WTC11 (cell line): ENCODE results near the gene NOP16. TPM values are rescaled to one million over a fixed set of nuclear protein-coding genes. Genes with fewer than 3 reads are reported as not detected.

Experiments
- ATAC-seq: fragments of 200-7000 bp; cut with Tn5 transposase; 2 replicates; pipeline ENCODE4 v1.10.0; 2021; ENCODE audit warnings: mild to moderate bottlenecking, moderate library complexity
- CTCF ChIA-PET: fragments of 300-600 bp; sonication (Branson Sonifier 250); formaldehyde crosslinking; loops from one replicate; lab custom pipeline; 2021; ENCODE audit warnings: antibody characterized with exemption; lab: Charles Lee
- POLR2A ChIA-PET: fragments of 350-600 bp; sonication (Branson Sonifier 250); formaldehyde crosslinking; loops from one replicate; lab custom pipeline; 2021; ENCODE audit warnings: antibody characterized with exemption; lab: Charles Lee
- DNase-seq: peaks from one replicate; pipeline ENCODE4 v3.0.0; 2021; ENCODE audit warnings: low spot score
- H3K27ac Mint-ChIP-seq: 2 replicates; pipeline ENCODE4 v1.8.0; 2021; ENCODE audit warnings: mixed read lengths
- H3K27me3 Mint-ChIP-seq: 2 replicates; pipeline ENCODE4 v1.8.0; 2021; ENCODE audit warnings: low read depth, mild to moderate bottlenecking, moderate library complexity, mixed read lengths
- H3K36me3 Mint-ChIP-seq: 2 replicates; pipeline ENCODE4 v1.8.0; 2021; ENCODE audit warnings: mixed read lengths
- H3K4me1 Mint-ChIP-seq: 2 replicates; pipeline ENCODE4 v1.8.0; 2022; ENCODE audit warnings: mixed read lengths
- H3K4me3 Mint-ChIP-seq: 2 replicates; pipeline ENCODE4 v1.8.0; 2021; ENCODE audit warnings: mild to moderate bottlenecking, moderate library complexity, mixed read lengths
- H3K9me3 Mint-ChIP-seq: 2 replicates; pipeline ENCODE4 v1.8.0; 2021; ENCODE audit warnings: mixed read lengths
- CREB1 ChIP-seq: sonication (generic); formaldehyde crosslinking; IDR thresholded peaks from 2 replicates; pipeline ENCODE4 v1.8.0; 2023; ENCODE audit warnings: mild to moderate bottlenecking, missing genetic modification reagents
- ELF4 ChIP-seq: sonication (generic); formaldehyde crosslinking; IDR thresholded peaks from 2 replicates; pipeline ENCODE4 v1.8.1; 2022; ENCODE audit warnings: low read depth, mild to moderate bottlenecking, moderate library complexity, missing genetic modification reagents
- FOXP1 ChIP-seq: sonication (generic); formaldehyde crosslinking; IDR thresholded peaks from 2 replicates; pipeline ENCODE4 v1.8.0; 2022; ENCODE audit warnings: missing genetic modification reagents, mild to moderate bottlenecking, moderate library complexity, borderline replicate concordance
- GTF2I ChIP-seq: fragments of 250-450 bp; sonication (Bioruptor Pico); conservative IDR thresholded peaks from 2 replicates; pipeline ENCODE4 v1.4.0; 2021; ENCODE audit warnings: mild to moderate bottlenecking
- HMGA2 ChIP-seq: fragments of 250-450 bp; sonication (Bioruptor Pico); IDR thresholded peaks from 2 replicates; pipeline ENCODE4 v1.4.0; 2021; ENCODE audit warnings: mild to moderate bottlenecking, moderate library complexity
- IRF2 ChIP-seq: sonication (generic); formaldehyde crosslinking; IDR thresholded peaks from 2 replicates; pipeline ENCODE4 v1.8.0; 2022; ENCODE audit warnings: low read depth, missing genetic modification reagents, borderline replicate concordance
- JUN ChIP-seq: sonication (generic); formaldehyde crosslinking; IDR thresholded peaks from 2 replicates; pipeline ENCODE4 v1.8.0; 2023; ENCODE audit warnings: mild to moderate bottlenecking, missing genetic modification reagents
- NFYB ChIP-seq: sonication (generic); formaldehyde crosslinking; conservative IDR thresholded peaks from 2 replicates; pipeline ENCODE4 v1.8.0; 2022; ENCODE audit warnings: low read depth, missing genetic modification reagents
- NR2C2 ChIP-seq: sonication (generic); formaldehyde crosslinking; IDR thresholded peaks from 2 replicates; pipeline ENCODE4 v1.8.0; 2022; ENCODE audit warnings: mild to moderate bottlenecking, missing genetic modification reagents
- OVOL2 ChIP-seq: fragments of 250-450 bp; sonication (Bioruptor Pico); IDR thresholded peaks from 2 replicates; pipeline ENCODE4 v1.9.0; 2021; ENCODE audit warnings: mild to moderate bottlenecking, borderline replicate concordance
- RELA ChIP-seq: sonication (generic); formaldehyde crosslinking; IDR thresholded peaks from 2 replicates; pipeline ENCODE4 v1.8.1; 2022; ENCODE audit warnings: missing genetic modification reagents, mild to moderate bottlenecking, borderline replicate concordance
- TEAD4 ChIP-seq: sonication (generic); formaldehyde crosslinking; IDR thresholded peaks from 2 replicates; pipeline ENCODE4 v1.8.0; 2022; ENCODE audit warnings: mild to moderate bottlenecking, missing genetic modification reagents
- ZNF263 ChIP-seq: sonication (generic); formaldehyde crosslinking; IDR thresholded peaks from 2 replicates; pipeline ENCODE4 v1.8.1; 2022; ENCODE audit warnings: low read depth, mild to moderate bottlenecking, moderate library complexity, missing genetic modification reagents
- ZNF396 ChIP-seq: fragments of 250-450 bp; sonication (Bioruptor Pico); IDR thresholded peaks from 2 replicates; pipeline ENCODE4 v1.8.0; 2021; ENCODE audit warnings: mild to moderate bottlenecking, moderate library complexity, borderline replicate concordance
- ZNF416 ChIP-seq: fragments of 250-450 bp; sonication (Bioruptor Pico); IDR thresholded peaks from 2 replicates; pipeline ENCODE4 v1.9.0; 2021; ENCODE audit warnings: mild to moderate bottlenecking, inconsistent platforms
- total RNA-seq: library from RNA; stranded (reverse); gene quantifications from 3 replicates; pipeline ENCODE4 v1.2.3, GENCODE V29; 2021
- TF ChIP-seq, protein P1 (sequence below): sonication (generic); formaldehyde crosslinking; IDR thresholded peaks from 2 replicates; pipeline ENCODE4 v1.8.1; 2023; ENCODE audit warnings: mild to moderate bottlenecking, missing genetic modification reagents
- TF ChIP-seq, protein P2 (sequence below): fragments of 250-450 bp; sonication (Bioruptor Pico); IDR thresholded peaks from 2 replicates; pipeline ENCODE4 v2.1.2; 2022; ENCODE audit warnings: mild to moderate bottlenecking, moderate library complexity
- TF ChIP-seq, protein P3 (sequence below): sonication (generic); formaldehyde crosslinking; IDR thresholded peaks from 2 replicates; pipeline ENCODE4 v1.8.0; 2022; ENCODE audit warnings: mild to moderate bottlenecking, missing genetic modification reagents
- TF ChIP-seq, protein P4 (sequence below): sonication (generic); formaldehyde crosslinking; IDR thresholded peaks from 2 replicates; pipeline ENCODE4 v1.8.1; 2023; ENCODE audit warnings: mild to moderate bottlenecking, missing genetic modification reagents

NOP16 gene
- total RNA-seq, 1 experiment from 2014 or later, result 57.7 TPM

DNA sequence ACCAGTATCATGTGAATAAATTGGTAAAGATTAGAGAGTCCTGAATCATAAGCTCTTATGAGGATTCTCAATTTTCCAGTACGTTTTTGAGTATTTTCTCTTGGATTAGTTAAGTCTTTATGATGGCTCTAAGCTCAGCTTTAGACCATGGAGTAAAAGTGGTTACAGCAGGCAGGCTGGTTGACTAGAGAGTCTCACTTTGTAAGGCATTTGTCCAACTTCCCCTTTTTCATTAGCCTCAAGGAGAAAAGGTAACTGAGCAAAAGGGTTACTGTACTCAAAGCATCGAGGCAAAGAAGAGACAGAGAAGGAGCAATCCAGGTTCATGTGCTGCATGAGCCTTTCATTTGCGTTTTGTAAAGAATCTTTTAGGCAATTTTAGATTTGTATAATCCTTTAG is 8.5 kb downstream of the NOP16 start:
- POLR2A ChIA-PET, result interaction anchor here (0.6 kb wide), 1 partner anchor 13 kb away, joined by 5 read pairs; no protein-coding TSS in a partner anchor
- Mint-ChIP-seq H3K27ac (no peak overlapping the region), H3K4me1 (no peaks in the 10 kb centered on the region), H3K36me3 (peaks cover 40% of the 10 kb centered on the region), H3K9me3 (no peaks in the 10 kb centered on the region), H3K4me3 (no peak overlapping the region), H3K27me3 (no peaks in the 10 kb centered on the region)
- no peak for ATAC-seq
- no peak for TF ChIP-seq OVOL2 (CRISPR knock-in tag)
- CTCF ChIA-PET, result no interaction called here
- DNase-seq, result no peak

DNA sequence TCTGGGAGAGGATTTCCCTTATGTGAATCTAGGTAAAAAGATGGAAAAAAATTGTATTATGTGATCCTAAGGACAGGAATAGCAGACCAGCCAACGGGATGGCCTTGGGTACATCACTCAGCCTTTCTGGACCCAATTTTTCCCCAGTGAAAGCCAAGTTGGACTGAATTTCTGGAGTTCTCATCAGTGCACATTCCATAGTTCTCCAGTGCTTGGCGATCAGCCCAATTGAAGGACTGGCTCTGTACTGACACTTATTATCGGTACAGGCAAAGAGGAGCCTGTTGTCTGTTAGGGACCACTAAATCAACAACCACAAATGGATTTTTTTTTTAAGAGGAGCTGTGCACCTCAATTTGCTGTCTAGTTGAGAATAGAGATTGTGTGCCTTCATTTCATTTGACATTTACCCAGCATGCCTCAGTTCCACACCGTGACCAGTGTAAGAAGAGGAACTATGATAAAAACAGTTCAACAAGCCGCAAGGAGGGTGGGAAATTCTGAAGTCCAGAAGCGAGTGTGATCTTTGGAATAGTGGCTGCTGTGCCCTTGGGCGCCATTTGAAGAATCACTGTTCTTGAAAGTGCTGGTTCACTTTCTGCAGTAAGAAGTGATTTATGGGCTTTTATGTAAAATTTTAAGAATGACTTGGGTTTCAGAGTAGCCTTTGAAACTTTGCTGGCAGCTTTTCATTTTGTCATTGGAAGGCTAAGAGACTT is 15.1 kb downstream of the NOP16 start:
- ChIA-PET POLR2A (no interaction called here), CTCF (interaction anchor here (0.9 kb wide), 1 partner anchor 88 kb away, joined by 3 read pairs; no protein-coding TSS in a partner anchor)
- Mint-ChIP-seq H3K4me3 (no peak overlapping the region), H3K9me3 (no peaks in the 10 kb centered on the region), H3K36me3 (no peaks in the 10 kb centered on the region), H3K27ac (no peak overlapping the region), H3K4me1 (no peaks in the 10 kb centered on the region), H3K27me3 (no peaks in the 10 kb centered on the region)
- no peak for DNase-seq
- ATAC-seq, result no peak
- TF ChIP-seq, protein P1, sequence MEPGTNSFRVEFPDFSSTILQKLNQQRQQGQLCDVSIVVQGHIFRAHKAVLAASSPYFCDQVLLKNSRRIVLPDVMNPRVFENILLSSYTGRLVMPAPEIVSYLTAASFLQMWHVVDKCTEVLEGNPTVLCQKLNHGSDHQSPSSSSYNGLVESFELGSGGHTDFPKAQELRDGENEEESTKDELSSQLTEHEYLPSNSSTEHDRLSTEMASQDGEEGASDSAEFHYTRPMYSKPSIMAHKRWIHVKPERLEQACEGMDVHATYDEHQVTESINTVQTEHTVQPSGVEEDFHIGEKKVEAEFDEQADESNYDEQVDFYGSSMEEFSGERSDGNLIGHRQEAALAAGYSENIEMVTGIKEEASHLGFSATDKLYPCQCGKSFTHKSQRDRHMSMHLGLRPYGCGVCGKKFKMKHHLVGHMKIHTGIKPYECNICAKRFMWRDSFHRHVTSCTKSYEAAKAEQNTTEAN (CRISPR knock-in tag), result no peak
- TF ChIP-seq ELF4 (CRISPR knock-in tag) (no peak), RELA (CRISPR knock-in tag) (no peak), ZNF396 (CRISPR knock-in tag) (no peak), ZNF263 (no peak), HMGA2 (CRISPR knock-in tag) (no peak), JUN (no peak), NR2C2 (CRISPR knock-in tag) (no peak), NFYB (CRISPR knock-in tag) (no peak), TEAD4 (CRISPR knock-in tag) (no peak), GTF2I (CRISPR knock-in tag) (no peak), CREB1 (no peak), IRF2 (no peak), FOXP1 (CRISPR knock-in tag) (no peak), ZNF416 (CRISPR knock-in tag) (no peak)
- TF ChIP-seq, protein P2, sequence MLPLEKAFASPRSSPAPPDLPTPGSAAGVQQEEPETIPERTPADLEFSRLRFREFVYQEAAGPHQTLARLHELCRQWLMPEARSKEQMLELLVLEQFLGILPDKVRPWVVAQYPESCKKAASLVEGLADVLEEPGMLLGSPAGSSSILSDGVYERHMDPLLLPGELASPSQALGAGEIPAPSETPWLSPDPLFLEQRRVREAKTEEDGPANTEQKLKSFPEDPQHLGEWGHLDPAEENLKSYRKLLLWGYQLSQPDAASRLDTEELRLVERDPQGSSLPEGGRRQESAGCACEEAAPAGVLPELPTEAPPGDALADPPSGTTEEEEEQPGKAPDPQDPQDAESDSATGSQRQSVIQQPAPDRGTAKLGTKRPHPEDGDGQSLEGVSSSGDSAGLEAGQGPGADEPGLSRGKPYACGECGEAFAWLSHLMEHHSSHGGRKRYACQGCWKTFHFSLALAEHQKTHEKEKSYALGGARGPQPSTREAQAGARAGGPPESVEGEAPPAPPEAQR (CRISPR knock-in tag), result no peak
- TF ChIP-seq, protein P3, sequence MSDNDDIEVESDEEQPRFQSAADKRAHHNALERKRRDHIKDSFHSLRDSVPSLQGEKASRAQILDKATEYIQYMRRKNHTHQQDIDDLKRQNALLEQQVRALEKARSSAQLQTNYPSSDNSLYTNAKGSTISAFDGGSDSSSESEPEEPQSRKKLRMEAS (CRISPR knock-in tag), result no peak
- TF ChIP-seq, protein P4, sequence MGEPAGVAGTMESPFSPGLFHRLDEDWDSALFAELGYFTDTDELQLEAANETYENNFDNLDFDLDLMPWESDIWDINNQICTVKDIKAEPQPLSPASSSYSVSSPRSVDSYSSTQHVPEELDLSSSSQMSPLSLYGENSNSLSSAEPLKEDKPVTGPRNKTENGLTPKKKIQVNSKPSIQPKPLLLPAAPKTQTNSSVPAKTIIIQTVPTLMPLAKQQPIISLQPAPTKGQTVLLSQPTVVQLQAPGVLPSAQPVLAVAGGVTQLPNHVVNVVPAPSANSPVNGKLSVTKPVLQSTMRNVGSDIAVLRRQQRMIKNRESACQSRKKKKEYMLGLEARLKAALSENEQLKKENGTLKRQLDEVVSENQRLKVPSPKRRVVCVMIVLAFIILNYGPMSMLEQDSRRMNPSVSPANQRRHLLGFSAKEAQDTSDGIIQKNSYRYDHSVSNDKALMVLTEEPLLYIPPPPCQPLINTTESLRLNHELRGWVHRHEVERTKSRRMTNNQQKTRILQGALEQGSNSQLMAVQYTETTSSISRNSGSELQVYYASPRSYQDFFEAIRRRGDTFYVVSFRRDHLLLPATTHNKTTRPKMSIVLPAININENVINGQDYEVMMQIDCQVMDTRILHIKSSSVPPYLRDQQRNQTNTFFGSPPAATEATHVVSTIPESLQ (CRISPR knock-in tag), result no peak
